Measurements from ENCODE around the gene CHRNA4. TPM values are rescaled to one million over a fixed set of nuclear protein-coding genes. Genes with fewer than 3 reads are reported as not detected.
A peak's percentile ranks its signal among the peaks of the same experiment; 100 is the strongest.

CHRNA4 gene
- total RNA-seq, 1 donor from 2014 or later: not detected

- H3K27me3 ChIP-seq (ENCODE audit: low read depth): peaks cover 43% of the 10 kb centered on the region
These were observed 49.8 kb downstream of the CHRNA4 start for GRCh38 chr20:63311186-63311832.

GRCh38 chr20:63310265-63310991, 50.7 kb downstream of the CHRNA4 start:
- intact Hi-C loops (cut with DNase I): no loop called here
- no peaks in the 10 kb centered on the region for H3K9me3 ChIP-seq
- H3K27me3 ChIP-seq (ENCODE audit: low read depth): peaks cover 51% of the 10 kb centered on the region
- H3K4me1 ChIP-seq: peaks cover 16% of the 10 kb centered on the region
- no peak for DNase-seq
- no peak for TF ChIP-seq CTCF (IDR thresholded peaks at IDR 0.05)
- ATAC-seq: no peak
- no peaks in the 10 kb centered on the region for H3K36me3 ChIP-seq
- no peak overlapping the region for H3K4me3 ChIP-seq
- H3K27ac ChIP-seq: no peak overlapping the region

More at GRCh38 chr20:63311186-63311832, 49.8 kb downstream of the CHRNA4 start:
- no peaks in the 10 kb centered on the region for H3K9me3 ChIP-seq
- intact Hi-C loops (cut with DNase I): no loop called here
- TF ChIP-seq CTCF (IDR thresholded peaks at IDR 0.05): no peak
- H3K4me1 ChIP-seq: peaks cover 16% of the 10 kb centered on the region
- no peak overlapping the region for H3K27ac ChIP-seq
- no peaks in the 10 kb centered on the region for H3K36me3 ChIP-seq
- no peak overlapping the region for H3K4me3 ChIP-seq
- DNase-seq (no peak), ATAC-seq (no peak)

- intact Hi-C loops (cut with DNase I): no loop called here
- Histone ChIP-seq H3K36me3 (no peaks in the 10 kb centered on the region), H3K27ac (no peak overlapping the region), H3K9me3 (no peaks in the 10 kb centered on the region), H3K27me3 (ENCODE audit: low read depth) (peaks cover 55% of the 10 kb centered on the region), H3K4me1 (peaks cover 16% of the 10 kb centered on the region), H3K4me3 (no peak overlapping the region)
- TF ChIP-seq CTCF (IDR thresholded peaks at IDR 0.05): peak; percentile 79
- ATAC-seq: peak; percentile 40 to 51
- DNase-seq: no peak
These were observed 51.7 kb downstream of the CHRNA4 start for GRCh38 chr20:63309261-63310071.

GRCh38 chr20:63308218-63308911, 52.8 kb downstream of the CHRNA4 start:
- ATAC-seq: no peak
- no peak for DNase-seq
- intact Hi-C loops (cut with DNase I): no loop called here

More at GRCh38 chr20:63308218-63308911, 52.8 kb downstream of the CHRNA4 start:
- no peaks in the 10 kb centered on the region for H3K9me3 ChIP-seq
- H3K4me1 ChIP-seq: peaks cover 16% of the 10 kb centered on the region
- no peak overlapping the region for H3K27ac ChIP-seq
- H3K36me3 ChIP-seq: no peaks in the 10 kb centered on the region
- H3K4me3 ChIP-seq: no peak overlapping the region
- no peak for TF ChIP-seq CTCF (IDR thresholded peaks at IDR 0.05)
- peaks cover 55% of the 10 kb centered on the region for H3K27me3 ChIP-seq (ENCODE audit: low read depth)

Data from lower lobe of right lung (tissue), 2 donors.